ENCODE measurements around the gene ATOSA. TPM values are rescaled to one million over a fixed set of nuclear protein-coding genes. Genes with fewer than 3 reads are reported as not detected.

The ATOSA gene
- polyA plus RNA-seq, 1 donor (not counting 4 experiments of a cell fraction or from before 2014, with no cell fraction given) = 19.9 TPM

- no peak overlapping the region for H3K4me2 ChIP-seq (ENCODE audit: control insufficient read depth, extremely low read depth, insufficient read depth, low read depth, low read length)
- no peaks in the 10 kb centered on the region for H3K9me3 ChIP-seq (ENCODE audit: control insufficient read depth, low read depth, low read length)
- H2AFZ ChIP-seq (ENCODE audit: control insufficient read depth, low read length) = no peak overlapping the region
- H3K27ac ChIP-seq (ENCODE audit: control insufficient read depth, insufficient read depth, low read length) = no peak overlapping the region
- no peaks in the 10 kb centered on the region for H4K20me1 ChIP-seq (ENCODE audit: control insufficient read depth, extremely low read depth, insufficient read depth, low read length)
- no peak for TF ChIP-seq EZH2 (IDR thresholded peaks at IDR 0.05; ENCODE audit: low read length)
- TF ChIP-seq, protein P1, sequence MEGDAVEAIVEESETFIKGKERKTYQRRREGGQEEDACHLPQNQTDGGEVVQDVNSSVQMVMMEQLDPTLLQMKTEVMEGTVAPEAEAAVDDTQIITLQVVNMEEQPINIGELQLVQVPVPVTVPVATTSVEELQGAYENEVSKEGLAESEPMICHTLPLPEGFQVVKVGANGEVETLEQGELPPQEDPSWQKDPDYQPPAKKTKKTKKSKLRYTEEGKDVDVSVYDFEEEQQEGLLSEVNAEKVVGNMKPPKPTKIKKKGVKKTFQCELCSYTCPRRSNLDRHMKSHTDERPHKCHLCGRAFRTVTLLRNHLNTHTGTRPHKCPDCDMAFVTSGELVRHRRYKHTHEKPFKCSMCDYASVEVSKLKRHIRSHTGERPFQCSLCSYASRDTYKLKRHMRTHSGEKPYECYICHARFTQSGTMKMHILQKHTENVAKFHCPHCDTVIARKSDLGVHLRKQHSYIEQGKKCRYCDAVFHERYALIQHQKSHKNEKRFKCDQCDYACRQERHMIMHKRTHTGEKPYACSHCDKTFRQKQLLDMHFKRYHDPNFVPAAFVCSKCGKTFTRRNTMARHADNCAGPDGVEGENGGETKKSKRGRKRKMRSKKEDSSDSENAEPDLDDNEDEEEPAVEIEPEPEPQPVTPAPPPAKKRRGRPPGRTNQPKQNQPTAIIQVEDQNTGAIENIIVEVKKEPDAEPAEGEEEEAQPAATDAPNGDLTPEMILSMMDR (optimal IDR thresholded peaks at IDR 0.05 in 1 of 3, IDR thresholded peaks at IDR 0.05 in 1 of 3, conservative IDR thresholded peaks at IDR 0.05 in 1 of 3; ENCODE audit: extremely low read depth in 1 of 3, insufficient read depth in 2 of 3, low read length in 3 of 3) = no peak
- no peaks in the 10 kb centered on the region for H3K27me3 ChIP-seq (ENCODE audit: control insufficient read depth, extremely low read depth, insufficient read depth, low read length)
- no peaks in the 10 kb centered on the region for H3K36me3 ChIP-seq (ENCODE audit: control insufficient read depth in 2 of 2, extremely low read depth in 1 of 2, insufficient read depth in 2 of 2, low read length in 2 of 2)
- DNase-seq (ENCODE audit: low read depth, low spot score) = no peak
- no peak for FAIRE-seq
- dilution Hi-C loops (cut with MboI; ENCODE audit: extremely low pct_ligation_motif_present, low sequenced_read_pairs) = no loop called here
- H3K79me2 ChIP-seq (ENCODE audit: control insufficient read depth, insufficient read depth, low read length) = no peaks in the 10 kb centered on the region
- no peaks in the 10 kb centered on the region for H3K9me1 ChIP-seq (ENCODE audit: control insufficient read depth, extremely low read depth, insufficient read depth, low read length)
- peaks cover 4% of the 10 kb centered on the region for H3K4me1 ChIP-seq (ENCODE audit: control insufficient read depth, extremely low read depth, insufficient read depth, low read length)
- no peak overlapping the region for H3K9ac ChIP-seq (ENCODE audit: control insufficient read depth, extremely low read depth, insufficient read depth, low read length)
- no peak overlapping the region for H3K4me3 ChIP-seq (ENCODE audit: control insufficient read depth in 2 of 3, extremely low read depth in 1 of 3, insufficient read depth in 2 of 3, low read depth in 1 of 3, low read length in 3 of 3)
These were observed 16.0 kb upstream of the ATOSA start for GRCh38 chr15:52695154-52695553.

DNA sequence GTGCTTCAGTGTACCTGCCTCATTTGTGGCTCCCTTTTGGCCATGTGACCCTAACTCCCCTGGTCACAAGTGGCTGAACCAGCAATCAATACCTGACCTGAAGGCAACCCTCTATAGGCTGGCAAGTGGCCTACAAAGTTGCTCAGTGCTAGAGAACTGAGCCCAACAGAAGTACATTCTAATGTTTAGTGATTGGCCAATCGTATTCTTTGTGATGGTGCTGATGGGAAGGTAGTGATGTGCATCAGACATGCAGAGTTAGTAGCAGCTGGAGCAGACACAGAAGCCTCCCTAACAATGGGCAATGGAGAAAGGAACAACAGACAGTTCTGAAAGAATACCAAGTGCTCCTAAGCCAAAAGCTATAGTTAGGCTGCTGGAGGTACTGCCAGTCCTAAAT lies 10.4 kb upstream of the ATOSA start:
- H3K27ac ChIP-seq (ENCODE audit: control insufficient read depth, insufficient read depth, low read length) = no peak overlapping the region
- no peaks in the 10 kb centered on the region for H3K27me3 ChIP-seq (ENCODE audit: control insufficient read depth, extremely low read depth, insufficient read depth, low read length)
- dilution Hi-C loops (cut with MboI; ENCODE audit: extremely low pct_ligation_motif_present, low sequenced_read_pairs) = no loop called here
- DNase-seq (ENCODE audit: low read depth, low spot score) (no peak), FAIRE-seq (peak; percentile 44)
- H3K4me3 ChIP-seq (ENCODE audit: control insufficient read depth in 2 of 3, extremely low read depth in 1 of 3, insufficient read depth in 2 of 3, low read depth in 1 of 3, low read length in 3 of 3) = no peak overlapping the region
- H3K79me2 ChIP-seq (ENCODE audit: control insufficient read depth, insufficient read depth, low read length) = no peaks in the 10 kb centered on the region
- H3K36me3 ChIP-seq (ENCODE audit: control insufficient read depth in 2 of 2, extremely low read depth in 1 of 2, insufficient read depth in 2 of 2, low read length in 2 of 2) = no peaks in the 10 kb centered on the region
- H4K20me1 ChIP-seq (ENCODE audit: control insufficient read depth, extremely low read depth, insufficient read depth, low read length) = no peaks in the 10 kb centered on the region
- H3K4me1 ChIP-seq (ENCODE audit: control insufficient read depth, extremely low read depth, insufficient read depth, low read length) = no peaks in the 10 kb centered on the region
- no peaks in the 10 kb centered on the region for H3K9me3 ChIP-seq (ENCODE audit: control insufficient read depth, low read depth, low read length)
- H3K4me2 ChIP-seq (ENCODE audit: control insufficient read depth, extremely low read depth, insufficient read depth, low read depth, low read length) = no peak overlapping the region
- H3K9me1 ChIP-seq (ENCODE audit: control insufficient read depth, extremely low read depth, insufficient read depth, low read length) = no peaks in the 10 kb centered on the region
- H2AFZ ChIP-seq (ENCODE audit: control insufficient read depth, low read length) = no peak overlapping the region
- H3K9ac ChIP-seq (ENCODE audit: control insufficient read depth, extremely low read depth, insufficient read depth, low read length) = no peak overlapping the region
- no peak for TF ChIP-seq EZH2 (IDR thresholded peaks at IDR 0.05; ENCODE audit: low read length)

DNA sequence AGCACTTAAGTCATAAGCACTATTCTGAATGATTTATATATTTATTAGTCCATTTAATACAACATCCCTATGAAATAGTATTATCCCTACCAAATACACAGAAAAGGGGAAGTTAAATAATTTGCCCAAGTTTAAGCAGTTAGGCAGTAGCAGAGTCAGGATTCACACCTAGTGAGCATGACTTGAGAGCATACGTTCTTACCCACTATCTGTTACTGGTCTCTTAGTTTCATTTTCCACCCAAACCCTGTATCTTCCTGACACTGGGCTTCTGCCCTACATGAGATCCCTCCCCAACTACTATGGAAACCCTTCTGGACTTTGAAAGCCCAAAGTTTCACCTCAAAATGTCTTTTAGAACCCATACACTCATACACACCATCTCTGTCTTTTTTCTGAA lies 4.4 kb upstream of the ATOSA start:
- FAIRE-seq = no peak
- H3K9me3 ChIP-seq (ENCODE audit: control insufficient read depth, low read depth, low read length) = no peaks in the 10 kb centered on the region
- H3K27ac ChIP-seq (ENCODE audit: control insufficient read depth, insufficient read depth, low read length) = no peak overlapping the region

More for the DNA sequence above, 4.4 kb upstream of the ATOSA start:
- no peaks in the 10 kb centered on the region for H3K36me3 ChIP-seq (ENCODE audit: control insufficient read depth in 2 of 2, extremely low read depth in 1 of 2, insufficient read depth in 2 of 2, low read length in 2 of 2)
- no peak overlapping the region for H3K4me2 ChIP-seq (ENCODE audit: control insufficient read depth, extremely low read depth, insufficient read depth, low read depth, low read length)
- no peak overlapping the region for H3K9ac ChIP-seq (ENCODE audit: control insufficient read depth, extremely low read depth, insufficient read depth, low read length)
- H3K4me3 ChIP-seq (ENCODE audit: control insufficient read depth in 2 of 3, extremely low read depth in 1 of 3, insufficient read depth in 2 of 3, low read depth in 1 of 3, low read length in 3 of 3) = no peak overlapping the region
- no peak for DNase-seq (ENCODE audit: low read depth, low spot score)
- no peaks in the 10 kb centered on the region for H4K20me1 ChIP-seq (ENCODE audit: control insufficient read depth, extremely low read depth, insufficient read depth, low read length)
- no peaks in the 10 kb centered on the region for H3K9me1 ChIP-seq (ENCODE audit: control insufficient read depth, extremely low read depth, insufficient read depth, low read length)
- no peaks in the 10 kb centered on the region for H3K79me2 ChIP-seq (ENCODE audit: control insufficient read depth, insufficient read depth, low read length)
- peaks cover 2% of the 10 kb centered on the region for H3K4me1 ChIP-seq (ENCODE audit: control insufficient read depth, extremely low read depth, insufficient read depth, low read length)
- H3K27me3 ChIP-seq (ENCODE audit: control insufficient read depth, extremely low read depth, insufficient read depth, low read length) = no peaks in the 10 kb centered on the region
- TF ChIP-seq, protein P1 (optimal IDR thresholded peaks at IDR 0.05 in 1 of 3, IDR thresholded peaks at IDR 0.05 in 1 of 3, conservative IDR thresholded peaks at IDR 0.05 in 1 of 3; ENCODE audit: extremely low read depth in 1 of 3, insufficient read depth in 2 of 3, low read length in 3 of 3) = no peak
- no peak for TF ChIP-seq EZH2 (IDR thresholded peaks at IDR 0.05; ENCODE audit: low read length)
- no peak overlapping the region for H2AFZ ChIP-seq (ENCODE audit: control insufficient read depth, low read length)
- dilution Hi-C loops (cut with MboI; ENCODE audit: extremely low pct_ligation_motif_present, low sequenced_read_pairs) = no loop called here
